H1 (cell line): ENCODE results near the gene AMPH. TPM values are rescaled to one million over a fixed set of nuclear protein-coding genes. Genes with fewer than 3 reads are reported as not detected.

ENCODE experiments used
- RXRA ChIP-seq: IDR thresholded peaks from 2 replicates; pipeline ENCODE4 v1.6.1; 2011; ENCODE audit warnings: low read depth, mild to moderate bottlenecking, low read length, moderate library complexity; ENCODE audit not compliant: insufficient read depth
- polyA plus RNA-seq, 7 experiments: library from polyadenylated mRNA; depleted of rRNA in 3 of 7; stranded (reverse) in 5 of 7; unstranded in 2 of 7; fragments of >200 nt in 5 of 7; fragments of 200-250 nt in 2 of 7; gene quantifications; 1 replicate in 5 of 7; 2 replicates in 1 of 7; 4 replicates in 1 of 7; pipeline versions ENCODE4 v1.2.1 to v1.2.3, GENCODE V29; 2011 to 2013; ENCODE audit warnings: missing spikeins in 2 of 7, mixed read lengths in 2 of 7
- total RNA-seq: library from RNA; stranded (reverse); fragmentation: NEBNext Ultra II Directional; extraction: Animal tissue kit (Norgen Biotek cat#: 25700); gene quantifications from 2 replicates; pipeline ENCODE4 v1.2.1, GENCODE V29; 2021

AMPH gene
- total and polyA plus RNA-seq, 2 of the 8 experiments (the other 6 are each of a cell fraction or from before 2014, with no cell fraction given) = 7.3 to 12.2 TPM

DNA sequence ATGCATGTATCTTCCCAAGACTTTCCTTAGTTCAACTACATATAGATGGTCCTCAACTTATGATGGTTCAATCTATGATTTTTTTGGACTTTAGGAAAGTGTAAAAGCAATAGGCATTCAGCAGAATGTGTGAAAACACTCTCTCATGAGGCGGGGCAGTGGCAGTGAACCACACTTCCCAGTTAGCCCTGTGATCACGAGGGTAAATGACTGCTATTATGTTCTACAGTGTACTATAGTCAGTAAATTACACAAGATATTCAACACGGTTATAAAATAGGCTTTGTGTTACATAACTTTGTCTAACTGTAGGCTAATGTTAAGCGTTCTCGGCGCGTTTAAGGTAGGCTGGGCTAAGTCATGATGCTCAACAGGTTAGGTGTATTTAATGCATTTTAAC, 169.3 kb downstream of the AMPH start (continued):
- TF ChIP-seq RXRA = no peak
- TF ChIP-seq, all 59 proteins: peak for 0
